ENCODE measurements around the gene RERE. TPM values are rescaled to one million over a fixed set of nuclear protein-coding genes. Genes with fewer than 3 reads are reported as not detected.

RERE gene
- 1 to 10 TPM; 3.8 to 5.9 (median 3.8) TPM for polyA plus RNA-seq

- Mint-ChIP-seq H3K4me3 (peak within 1 kb of the TSS; percentile 89 to 95 (median 92)), H3K9me3 (no peaks in the 10 kb centered on the region), H3K36me3 (no peaks in the 10 kb centered on the region), H3K4me1 (peaks cover 32 to 46% of the 10 kb centered on the region in 2 donors), H3K27me3 (ENCODE audit: low read depth in 3 of 3) (peaks cover 15 to 24% (median 22%) of the 10 kb centered on the region in 3 donors), H3K27ac (peak within 1 kb of the TSS; percentile 90 to 98 (median 97))
- peak; percentile 97 to 98 (median 98) for DNase-seq
Observed at GRCh38 chr1:8817412-8818324, at the start of gene RERE. Gene RERE (minus strand): TSS chr1:8817640.

DNA sequence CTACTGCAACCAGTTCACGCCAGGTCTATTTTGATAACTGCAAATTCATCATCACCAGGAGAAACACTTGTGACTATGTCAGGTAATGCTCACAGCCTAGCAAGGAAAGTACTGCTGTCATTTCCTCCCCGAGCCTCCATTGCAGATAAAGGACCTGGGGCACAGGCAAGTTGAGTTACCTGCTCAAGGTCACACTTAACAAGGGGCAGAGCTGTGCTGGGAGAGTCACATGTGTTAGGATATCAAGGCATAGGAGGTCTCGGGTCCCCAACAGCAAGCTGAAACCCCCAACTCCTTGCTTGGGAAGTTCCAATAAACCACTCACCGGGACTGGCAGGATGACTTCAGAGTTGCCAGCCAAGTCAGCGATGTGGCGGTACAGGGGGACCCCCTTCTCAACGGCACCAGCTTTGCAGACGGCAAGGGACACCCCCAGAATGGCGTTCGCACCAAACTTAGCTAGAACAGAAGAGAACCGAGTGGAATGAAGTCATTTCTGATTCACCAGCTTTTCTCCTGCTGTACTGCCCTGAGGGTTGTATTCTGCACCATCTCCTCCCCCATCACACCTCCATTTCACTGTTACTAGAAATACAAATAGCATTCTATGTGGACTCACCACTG, 49.5 kb upstream of the RERE start:
- Mint-ChIP-seq H3K27ac (peak overlapping the region in 2 of 6 donors; percentile 18 to 49), H3K27me3 (ENCODE audit: low read depth in 3 of 3) (peaks cover 0 to 3% (median 2%) of the 10 kb centered on the region in 3 donors), H3K4me3 (no peak overlapping the region), H3K9me3 (no peaks in the 10 kb centered on the region), H3K36me3 (peaks cover 19 to 64% (median 30%) of the 10 kb centered on the region in 3 donors), H3K4me1 (peaks cover 3 to 15% of the 10 kb centered on the region in 2 donors)
- no peak for DNase-seq

DNA sequence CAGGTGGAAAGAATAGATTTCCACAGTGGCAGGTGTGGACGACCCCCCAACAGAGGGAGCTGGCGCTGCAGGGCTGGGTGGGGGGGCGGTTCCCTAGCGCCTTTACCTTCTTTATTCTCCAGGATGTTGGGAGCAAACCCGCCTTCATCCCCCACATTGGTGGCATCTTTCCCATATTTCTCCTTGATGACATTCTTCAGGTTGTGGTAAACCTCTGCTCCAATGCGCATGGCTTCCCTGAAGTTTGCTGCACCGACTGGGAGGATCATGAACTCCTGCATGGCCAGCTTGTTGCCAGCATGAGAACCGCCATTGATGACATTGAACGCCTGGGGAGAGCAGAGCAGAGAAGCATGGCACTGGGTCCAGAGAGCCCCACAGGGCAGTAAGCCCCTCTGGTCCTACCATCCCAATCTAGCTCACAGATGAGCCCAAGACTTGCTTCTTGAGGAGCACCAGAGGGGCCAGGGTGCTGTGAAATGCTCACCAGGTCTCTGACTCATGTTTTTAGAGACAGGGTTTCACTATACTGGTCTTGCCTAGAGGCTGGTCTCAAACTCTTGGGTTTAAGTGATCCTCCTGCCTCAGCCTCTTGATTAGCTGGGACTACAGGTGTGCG, 48.8 kb upstream of the RERE start:
- no peak for DNase-seq
- peaks cover 3 to 13% of the 10 kb centered on the region in 2 donors for H3K4me1 Mint-ChIP-seq
- H3K27me3 Mint-ChIP-seq (ENCODE audit: low read depth in 3 of 3): peaks cover 0 to 3% (median 2%) of the 10 kb centered on the region in 3 donors
- H3K4me3 Mint-ChIP-seq: no peak overlapping the region
- no peaks in the 10 kb centered on the region for H3K9me3 Mint-ChIP-seq
- H3K36me3 Mint-ChIP-seq: peaks cover 19 to 68% (median 30%) of the 10 kb centered on the region in 3 donors
- H3K27ac Mint-ChIP-seq: peak overlapping the region in 1 of 6 donors; percentile 29

- Mint-ChIP-seq H3K27me3 (ENCODE audit: low read depth in 3 of 3) (peaks cover 0 to 3% (median 2%) of the 10 kb centered on the region in 3 donors), H3K9me3 (no peaks in the 10 kb centered on the region), H3K27ac (no peak overlapping the region), H3K4me1 (peaks cover 8 to 13% of the 10 kb centered on the region in 2 donors), H3K36me3 (peaks cover 18 to 65% (median 27%) of the 10 kb centered on the region in 3 donors), H3K4me3 (no peak overlapping the region)
- DNase-seq: no peak
Observed at GRCh38 chr1:8864713-8865344, 47.4 kb upstream of the RERE start.

- peaks cover 0 to 2% (median 1%) of the 10 kb centered on the region in 3 donors for H3K27me3 Mint-ChIP-seq (ENCODE audit: low read depth in 3 of 3)
- peaks cover 11 to 15% of the 10 kb centered on the region in 2 donors for H3K4me1 Mint-ChIP-seq
- no peaks in the 10 kb centered on the region for H3K9me3 Mint-ChIP-seq
- no peak for DNase-seq
- H3K27ac Mint-ChIP-seq: no peak overlapping the region
- peaks cover 18 to 58% (median 21%) of the 10 kb centered on the region in 3 donors for H3K36me3 Mint-ChIP-seq
- H3K4me3 Mint-ChIP-seq: no peak overlapping the region
Observed at GRCh38 chr1:8863794-8864233, 46.4 kb upstream of the RERE start.

DNA sequence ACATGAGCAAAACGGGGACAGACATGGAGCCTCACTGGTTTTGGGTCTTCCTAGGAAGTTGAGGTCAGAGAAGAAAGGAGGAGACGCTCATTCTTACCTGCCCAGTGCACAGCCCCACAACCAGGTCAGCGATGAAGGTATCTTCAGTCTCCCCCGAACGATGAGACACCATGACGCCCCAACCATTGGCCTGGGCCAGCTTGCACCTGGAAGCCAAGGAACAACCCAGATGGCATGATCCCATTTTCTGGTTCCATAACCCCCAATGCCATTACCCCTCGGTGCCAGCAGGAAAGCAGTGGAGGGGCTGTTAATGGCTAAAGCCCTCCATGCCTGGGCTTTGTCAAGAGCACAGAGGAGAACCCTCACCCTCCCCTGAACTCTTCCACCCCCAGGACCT, 45.7 kb upstream of the RERE start:
- Mint-ChIP-seq H3K27ac (no peak overlapping the region), H3K27me3 (ENCODE audit: low read depth in 3 of 3) (peaks cover 0 to 2% (median 1%) of the 10 kb centered on the region in 3 donors), H3K4me3 (no peak overlapping the region), H3K36me3 (peaks cover 18 to 62% (median 20%) of the 10 kb centered on the region in 3 donors), H3K9me3 (no peaks in the 10 kb centered on the region), H3K4me1 (peaks cover 18 to 21% of the 10 kb centered on the region in 2 donors)
- no peak for DNase-seq

GRCh38 chr1:8862528-8862927, 45.1 kb upstream of the RERE start:
- H3K36me3 Mint-ChIP-seq: peaks cover 16 to 60% (median 18%) of the 10 kb centered on the region in 3 donors
- DNase-seq: peak in 1 of 3 donors; percentile 35
- no peak overlapping the region for H3K4me3 Mint-ChIP-seq
- H3K27me3 Mint-ChIP-seq (ENCODE audit: low read depth in 3 of 3): peaks cover 0 to 2% (median 1%) of the 10 kb centered on the region in 3 donors
- H3K27ac Mint-ChIP-seq: no peak overlapping the region
- no peaks in the 10 kb centered on the region for H3K9me3 Mint-ChIP-seq
- peaks cover 21 to 28% of the 10 kb centered on the region in 2 donors for H3K4me1 Mint-ChIP-seq

- Mint-ChIP-seq H3K4me1 (peaks cover 21 to 32% of the 10 kb centered on the region in 2 donors), H3K27ac (no peak overlapping the region), H3K36me3 (peaks cover 13 to 53% (median 14%) of the 10 kb centered on the region in 3 donors), H3K27me3 (ENCODE audit: low read depth in 3 of 3) (peaks cover 0 to 1% (median 0%) of the 10 kb centered on the region in 3 donors), H3K4me3 (no peak overlapping the region), H3K9me3 (no peaks in the 10 kb centered on the region)
- DNase-seq: no peak
Observed at GRCh38 chr1:8860738-8861516, 43.5 kb upstream of the RERE start.

DNA sequence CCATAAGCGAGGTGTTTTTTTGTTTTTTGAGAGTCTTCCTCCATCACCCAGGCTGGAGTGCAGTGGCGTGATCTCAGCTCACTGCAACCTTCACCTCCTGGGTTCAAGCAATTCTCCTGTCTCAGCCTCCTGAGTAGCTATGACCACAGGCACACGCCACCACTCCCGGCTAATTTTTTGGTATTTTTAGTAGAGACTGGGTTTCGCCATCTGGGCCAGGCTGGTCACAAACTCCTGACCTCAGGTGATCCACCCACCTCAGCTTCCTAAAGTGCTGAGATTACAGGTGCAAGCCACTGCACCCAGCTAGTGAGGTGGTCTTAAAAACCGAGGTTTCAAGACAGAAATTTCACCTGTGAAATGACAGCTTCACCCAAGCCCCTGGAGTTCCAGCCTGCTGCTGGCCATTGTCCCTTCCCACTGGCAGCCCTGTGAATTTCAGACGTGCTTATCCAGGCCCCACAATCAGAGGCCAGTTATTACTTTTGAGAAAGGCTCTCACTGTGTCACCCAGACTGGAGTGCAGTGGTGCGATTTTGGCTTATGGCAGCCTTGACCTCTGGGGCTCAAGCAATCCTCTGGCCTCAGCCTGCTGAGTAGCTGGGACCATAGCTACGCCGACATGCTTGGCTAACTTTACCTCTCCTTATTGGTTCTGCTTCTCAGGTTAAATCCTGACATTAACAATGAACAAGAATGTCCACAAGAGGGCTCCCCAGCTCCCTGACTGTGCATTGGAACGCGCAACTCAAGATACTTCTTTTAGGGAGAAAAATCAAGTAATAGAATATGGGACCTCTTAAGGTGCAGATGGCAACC, 41.7 kb upstream of the RERE start:
- H3K9me3 Mint-ChIP-seq: no peaks in the 10 kb centered on the region
- peak overlapping the region; percentile 21 to 85 (median 76) for H3K27ac Mint-ChIP-seq
- peak; percentile 34 to 41 (median 39) for DNase-seq
- peaks cover 21 to 32% of the 10 kb centered on the region in 2 donors for H3K4me1 Mint-ChIP-seq
- H3K36me3 Mint-ChIP-seq: peaks cover 13 to 45% (median 14%) of the 10 kb centered on the region in 3 donors
- H3K4me3 Mint-ChIP-seq: no peak overlapping the region
- H3K27me3 Mint-ChIP-seq (ENCODE audit: low read depth in 3 of 3): no peaks in the 10 kb centered on the region

DNA sequence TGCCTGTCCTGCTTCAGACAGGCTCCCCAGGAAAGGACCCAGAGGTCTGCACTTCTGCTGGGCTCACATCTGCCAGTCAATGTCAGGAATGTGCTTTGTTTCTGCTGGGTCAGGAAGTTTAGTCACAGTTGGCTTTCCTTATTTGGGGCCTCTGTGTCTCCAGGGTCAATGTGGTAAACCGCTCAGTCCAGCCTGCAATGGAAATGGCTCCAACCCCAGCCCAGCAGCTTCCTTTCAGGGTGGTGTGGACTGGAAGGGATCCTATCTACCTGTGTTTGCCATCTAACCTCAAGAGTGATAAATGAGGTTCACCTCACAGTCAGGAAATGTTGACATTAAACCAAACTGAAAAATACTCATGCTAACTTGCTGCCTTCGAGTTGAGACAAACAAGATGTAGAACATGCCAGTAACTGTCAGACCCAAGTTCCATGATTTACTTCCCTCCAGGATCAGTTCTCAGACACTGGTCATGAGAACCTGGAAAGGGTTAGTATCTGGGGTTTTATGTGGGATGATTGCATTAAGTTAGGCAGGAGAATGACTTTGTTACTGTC, 40.8 kb upstream of the RERE start:
- no peaks in the 10 kb centered on the region for H3K27me3 Mint-ChIP-seq (ENCODE audit: low read depth in 3 of 3)
- peak overlapping the region in 1 of 5 donors; percentile 27 for H3K4me3 Mint-ChIP-seq
- peaks cover 12 to 38% (median 14%) of the 10 kb centered on the region in 3 donors for H3K36me3 Mint-ChIP-seq
- no peaks in the 10 kb centered on the region for H3K9me3 Mint-ChIP-seq
- peak overlapping the region; percentile 47 to 84 (median 70) for H3K27ac Mint-ChIP-seq
- peak in 2 of 3 donors; percentile 24 to 26 for DNase-seq
- H3K4me1 Mint-ChIP-seq: peaks cover 21 to 32% of the 10 kb centered on the region in 2 donors

DNA sequence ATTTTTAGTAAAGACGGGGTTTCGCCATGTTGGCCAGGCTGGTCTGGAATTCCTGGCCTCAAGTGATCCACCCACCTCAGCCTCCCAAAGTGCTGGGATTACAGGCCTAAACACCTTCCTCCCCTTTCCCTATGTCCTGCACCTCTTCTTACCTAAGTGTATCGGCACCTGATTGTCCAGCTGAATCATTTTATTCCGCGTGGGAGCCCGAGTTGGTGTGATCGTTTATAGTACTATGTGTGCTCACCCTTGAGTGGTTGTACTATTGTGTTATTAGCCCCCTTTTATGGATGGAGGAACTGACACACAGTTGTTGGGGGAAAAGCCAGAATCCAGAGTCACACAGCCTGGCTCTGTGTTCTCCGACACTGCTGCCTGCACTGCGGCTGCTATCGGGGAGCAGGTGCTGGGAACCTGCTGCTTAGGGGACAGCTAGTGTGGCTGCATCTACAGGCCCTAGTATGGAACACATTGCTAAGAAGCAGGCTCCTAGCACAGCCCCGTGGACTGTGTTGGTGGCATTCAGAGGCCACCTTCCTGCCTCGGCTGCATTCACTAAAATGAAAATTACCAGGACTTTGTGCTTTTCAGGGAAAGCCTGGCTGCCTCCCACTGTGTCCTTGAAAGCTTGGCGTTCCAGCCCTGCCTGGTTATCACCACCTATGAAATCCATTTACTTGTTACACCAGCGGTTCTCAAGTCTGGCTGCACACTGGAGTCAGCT, 39.4 kb upstream of the RERE start:
- Mint-ChIP-seq H3K4me1 (peaks cover 21 to 32% of the 10 kb centered on the region in 2 donors), H3K4me3 (no peak overlapping the region), H3K27me3 (ENCODE audit: low read depth in 3 of 3) (no peaks in the 10 kb centered on the region), H3K9me3 (no peaks in the 10 kb centered on the region), H3K36me3 (peaks cover 8 to 30% (median 18%) of the 10 kb centered on the region in 3 donors), H3K27ac (peak overlapping the region in 1 of 6 donors; percentile 34)
- DNase-seq: no peak
